ENCODE measurements around the gene FOXP1.

DNA sequence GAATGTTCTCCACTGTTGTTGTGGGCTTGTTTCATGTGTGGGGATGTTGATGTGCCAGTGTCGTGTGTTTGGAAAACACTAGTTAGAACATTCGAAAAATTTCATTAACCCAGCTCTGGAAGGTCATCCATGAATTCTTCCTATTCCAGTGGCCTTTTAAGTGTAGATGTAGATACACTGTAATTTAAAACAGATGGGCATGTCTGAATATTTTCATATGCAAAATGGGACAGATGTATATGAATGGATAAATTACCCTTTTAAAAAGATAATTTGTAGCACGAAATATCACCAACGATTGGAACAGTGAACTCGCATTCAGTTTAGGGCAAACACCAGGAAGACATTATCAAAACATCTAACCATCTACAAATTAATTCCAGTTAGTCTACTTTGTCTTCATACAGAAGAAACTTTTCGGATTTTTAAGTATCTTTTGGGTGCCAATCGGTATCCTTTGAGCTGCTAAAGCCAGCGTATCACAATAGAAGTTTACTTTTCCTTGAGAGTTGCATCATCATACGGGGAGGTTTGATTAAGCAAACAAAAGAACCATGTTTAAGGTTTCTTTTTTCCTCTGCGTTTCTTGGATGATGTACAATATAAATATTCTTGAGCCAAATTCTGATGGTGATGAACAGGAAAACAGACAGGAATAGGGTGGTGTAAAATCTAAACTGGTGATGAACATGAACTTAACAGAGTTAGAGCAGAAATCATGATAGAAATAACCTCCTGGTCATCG, 528.1 kb downstream of the FOXP1 start:
- TF ChIP-seq L3MBTL2 (conservative IDR thresholded peaks at IDR 0.05) (no peak), HDGF (IDR thresholded peaks at IDR 0.05; ENCODE audit: borderline replicate concordance) (no peak), SP1 (IDR thresholded peaks at IDR 0.05) (no peak), SUZ12 (IDR thresholded peaks at IDR 0.05) (no peak), FOXM1 (IDR thresholded peaks at IDR 0.05; ENCODE audit: borderline replicate concordance) (no peak), TARDBP (IDR thresholded peaks at IDR 0.05) (no peak), CTBP1 (IDR thresholded peaks at IDR 0.05; ENCODE audit: borderline replicate concordance) (no peak)

Data from HEK293T (cell line).